IMR-90 (cell line): ENCODE results near the gene SLC66A1. TPM values are rescaled to one million over a fixed set of nuclear protein-coding genes. Genes with fewer than 3 reads are reported as not detected.

ENCODE experiments used
- ATAC-seq: fragments of 200-7000 bp; cut with Tn5 transposase; 2 replicates; pipeline ENCODE4 v1.9.1; 2020; ENCODE audit warnings: low read depth, mild to moderate bottlenecking, moderate library complexity
- BruUV-seq: library from RNA; stranded (reverse); fragments of 400-500 nt; replicated peaks from 2 replicates; lab custom pipeline; 2021; lab: Mats Ljungman, UMichigan
- CTCF ChIA-PET: fragments of 300-600 bp; formaldehyde crosslinking; extraction: SDS; loops from one replicate; lab custom pipeline; 2021; ENCODE audit warnings: antibody characterized with exemption; lab: Yijun Ruan, JAX
- POLR2A ChIA-PET: fragments of 300-600 bp; sonication (Branson Sonifier 250); formaldehyde crosslinking; loops from one replicate; lab custom pipeline; 2022; ENCODE audit warnings: antibody characterized with exemption; ENCODE audit not compliant: unreplicated experiment; lab: Charles Lee
- DNase-seq: peaks from one replicate; pipeline ENCODE4 v3.0.0; 2013
- H2AFZ ChIP-seq: replicated peaks from 2 replicates; pipeline ENCODE3; 2013; ENCODE audit warnings: low read length, mild to moderate bottlenecking; ENCODE audit not compliant: poor library complexity
- H2AK5ac ChIP-seq: 2 replicates; pipeline ENCODE4 v1.6.1; 2013; ENCODE audit warnings: low read depth, low read length, inconsistent platforms
- H2AK9ac ChIP-seq: replicated peaks from 2 replicates; pipeline ENCODE3; 2013; ENCODE audit warnings: mild to moderate bottlenecking, low read depth, low read length, moderate library complexity; ENCODE audit not compliant: poor library complexity
- H2BK120ac ChIP-seq: 2 replicates; pipeline ENCODE4 v1.6.1; 2013; ENCODE audit warnings: low read depth, low read length, inconsistent platforms
- H2BK15ac ChIP-seq: 3 replicates; pipeline ENCODE4 v1.6.1; 2013; ENCODE audit warnings: low read depth, low read length, inconsistent platforms
- H2BK20ac ChIP-seq: 2 replicates; pipeline ENCODE4 v1.6.1; 2013; ENCODE audit warnings: low read depth, mild to moderate bottlenecking, inconsistent platforms, low read length, moderate library complexity
- H2BK5ac ChIP-seq: 2 replicates; pipeline ENCODE4 v1.6.1; 2013; ENCODE audit warnings: mild to moderate bottlenecking, low read depth, low read length, inconsistent platforms; ENCODE audit not compliant: poor library complexity, severe bottlenecking
- H3K14ac ChIP-seq: replicated peaks from 2 replicates; pipeline ENCODE4 v1.6.1; 2013; ENCODE audit warnings: low read depth, low read length, inconsistent platforms
- H3K18ac ChIP-seq: 2 replicates; pipeline ENCODE4 v1.6.1; 2013; ENCODE audit warnings: low read depth, low read length, control low read depth
- H3K23ac ChIP-seq: 2 replicates; pipeline ENCODE4 v1.6.1; 2013; ENCODE audit warnings: low read depth, low read length, inconsistent platforms
- H3K27ac ChIP-seq: 2 replicates; pipeline ENCODE4 v1.5.1; 2013; ENCODE audit warnings: mild to moderate bottlenecking, control low read depth, low read length; ENCODE audit not compliant: insufficient read depth
- H3K27me3 ChIP-seq: 2 replicates; pipeline ENCODE4 v1.6.1; 2013; ENCODE audit warnings: low read length; ENCODE audit not compliant: control insufficient read depth, insufficient read depth
- H3K36me3 ChIP-seq: 2 replicates; pipeline ENCODE4 v1.6.1; 2013; ENCODE audit warnings: low read length, mixed read lengths; ENCODE audit not compliant: control insufficient read depth, insufficient read depth
- H3K4ac ChIP-seq: 2 replicates; pipeline ENCODE4 v1.6.1; 2013; ENCODE audit warnings: low read depth, low read length, inconsistent platforms
- H3K4me1 ChIP-seq: 2 replicates; pipeline ENCODE4 v1.6.1; 2013; ENCODE audit warnings: low read length, mixed read lengths; ENCODE audit not compliant: control insufficient read depth, insufficient read depth
- H3K4me2 ChIP-seq: 2 replicates; pipeline ENCODE4 v1.6.1; 2013; ENCODE audit warnings: low read depth, mild to moderate bottlenecking, control low read depth, low read length, moderate library complexity
- H3K4me3 ChIP-seq: 2 replicates; pipeline ENCODE4 v1.5.1; 2013; ENCODE audit warnings: low read depth, mild to moderate bottlenecking, control low read depth, low read length, moderate library complexity; ENCODE audit not compliant: insufficient read depth
- H3K56ac ChIP-seq: 2 replicates; pipeline ENCODE4 v1.6.1; 2013; ENCODE audit warnings: low read length, inconsistent platforms; ENCODE audit not compliant: insufficient read depth; ENCODE audit errors: extremely low read depth
- H3K79me1 ChIP-seq, 2 experiments: 2 replicates each; pipeline ENCODE4 v1.6.1; 2013; ENCODE audit warnings: low read length in 2 of 2, inconsistent platforms in 1 of 2, low read depth in 1 of 2
- H3K9ac ChIP-seq: 2 replicates; pipeline ENCODE4 v1.6.1; 2013; ENCODE audit warnings: low read depth, low read length, control low read depth
- H3K9me1 ChIP-seq: 2 replicates; pipeline ENCODE4 v1.6.1; 2013; ENCODE audit warnings: low read length, inconsistent platforms; ENCODE audit not compliant: insufficient read depth
- H3K9me3 ChIP-seq: 2 replicates; pipeline ENCODE4 v1.6.1; 2013; ENCODE audit warnings: low read length; ENCODE audit not compliant: control insufficient read depth, insufficient read depth
- H4K20me1 ChIP-seq: 2 replicates; pipeline ENCODE4 v1.6.1; 2013; ENCODE audit warnings: low read length, inconsistent platforms; ENCODE audit not compliant: insufficient read depth
- H4K5ac ChIP-seq: 2 replicates; pipeline ENCODE4 v1.6.1; 2013; ENCODE audit warnings: mild to moderate bottlenecking, low read depth, low read length, control low read depth
- H4K8ac ChIP-seq, 2 experiments: 2 replicates each; pipeline ENCODE4 v1.6.1; 2013; ENCODE audit warnings: low read depth in 2 of 2, low read length in 2 of 2, control low read depth in 1 of 2, inconsistent platforms in 1 of 2
- H4K91ac ChIP-seq: 2 replicates; pipeline ENCODE4 v1.6.1; 2013; ENCODE audit warnings: low read depth, low read length, inconsistent platforms; ENCODE audit not compliant: insufficient read depth
- CTCF ChIP-seq: conservative IDR thresholded peaks from 2 replicates; pipeline ENCODE4 v1.5.1; 2012; ENCODE audit warnings: mild to moderate bottlenecking, low read depth, low read length, improper control_type of control experiment
- RFX5 ChIP-seq: IDR thresholded peaks from 2 replicates; pipeline ENCODE4 v1.8.0; 2012; ENCODE audit warnings: low read depth, mild to moderate bottlenecking, low read length, moderate library complexity
- WGBS, 2 experiments: methylation state at CpG; one replicate each; pipeline versions ENCODE4 v1.1.5 to v1.1.7; 2013; ENCODE audit warnings: missing lambda C conversion rate in 2 of 2; ENCODE audit not compliant: insufficient read length in 1 of 2; ENCODE audit errors: extremely low coverage in 2 of 2; 5-methylcytosine and 5-hydroxymethylcytosine counted together
- dilution Hi-C: fragments of 300-500 bp; cut with HindIII; formaldehyde crosslinking; loops from one replicate; pipeline ENCODE4 v1.14.3; 2018; ENCODE audit warnings: low sequenced_read_pairs; ENCODE audit not compliant: unreplicated experiment
- in situ Hi-C: fragments of 300-500 bp; cut with MboI; formaldehyde crosslinking; loops from 3 replicates; pipeline ENCODE4 v1.14.3; 2019; ENCODE audit warnings: low sequenced_read_pairs, inconsistent platforms, mixed read lengths
- intact Hi-C: fragments of 100-400 bp; cut with micrococcal nuclease; formaldehyde crosslinking; loops from 2 replicates; pipeline ENCODE4 v1.10.0; 2022
- polyA plus RNA-seq, 3 experiments: library from polyadenylated mRNA; depleted of rRNA; stranded (reverse); fragments of >200 nt; gene quantifications; 2 replicates each; pipeline ENCODE4 v1.2.3, GENCODE V29; 2012; ENCODE audit warnings: low replicate concordance in 1 of 3
- total RNA-seq: library from RNA; depleted of rRNA; stranded (reverse); fragments of >200 nt; gene quantifications from 2 replicates; pipeline ENCODE4 v1.2.3, GENCODE V29; 2012

SLC66A1 gene
- total and polyA plus RNA-seq, 2 of the 4 experiments (the other 2 are of a cell fraction) = 6.8 to 18.9 TPM

GRCh38 chr1:19374083-19374801, 62.1 kb downstream of the SLC66A1 start:
- in situ Hi-C loops = no loop called here
- peaks cover 63% of the 10 kb centered on the region for H4K20me1 ChIP-seq

More at GRCh38 chr1:19374083-19374801, 62.1 kb downstream of the SLC66A1 start:
- peak; percentile 22; the same call in 1 of the 2 replicates for TF ChIP-seq CTCF
- no peak for TF ChIP-seq RFX5
- POLR2A ChIA-PET = interaction anchor here (0.6 kb wide), 1 partner anchor 20 kb away, joined by 3 read pairs; no protein-coding TSS in a partner anchor
- Histone ChIP-seq H4K5ac (no peak overlapping the region), H3K18ac (no peak overlapping the region), H3K27me3 (no peaks in the 10 kb centered on the region), H3K14ac (no peak overlapping the region), H3K9me3 (no peaks in the 10 kb centered on the region), H3K23ac (no peak overlapping the region), H3K9me1 (peaks cover 20% of the 10 kb centered on the region), H3K4me2 (no peak overlapping the region), H3K36me3 (peaks cover 74% of the 10 kb centered on the region), H2BK5ac (no peak overlapping the region), H3K79me1 (peaks cover 44 to 91% of the 10 kb centered on the region in 2 experiments), H3K4me1 (no peaks in the 10 kb centered on the region), H2AK5ac (no peak overlapping the region), H2BK15ac (no peak overlapping the region), H3K4ac (no peak overlapping the region), H3K27ac (no peak overlapping the region), H2AK9ac (peak overlapping the region; percentile 57), H3K9ac (no peak overlapping the region), H2BK20ac (no peak overlapping the region), H4K8ac (no peak overlapping the region), H4K91ac (no peak overlapping the region), H2AFZ (no peak overlapping the region), H2BK120ac (no peak overlapping the region), H3K56ac (no peak overlapping the region), H3K4me3 (no peak overlapping the region)
- BruUV-seq = no TSS peak
- WGBS, 2 experiments = 93% methylated on average over 2 of the region's 14 CpGs; no CpG with 5 or more reads in 1 of the 2 experiments
- DNase-seq (no peak), ATAC-seq (0 out of 2 replicates have a peak, but pooled peaks have one; percentile 37)
- CTCF ChIA-PET = interaction anchor here (0.5 to 1.0 kb wide), 2 partner anchors 12 to 117 kb away, joined by 3 read pairs; no protein-coding TSS in a partner anchor
- intact Hi-C loops (no loop called here), dilution Hi-C loops (no loop called here)
